NCI-H345 treated with DMSO at 0.1 percent for 48 hours (cell line): ENCODE measurements around the gene PPM1J.

Experiments used
- DNase-seq: peaks from one replicate; lab custom pipeline; 2025; ENCODE audit not compliant: unreplicated experiment; lab: John Stamatoyannopoulos, UW

The PPM1J gene

DNA sequence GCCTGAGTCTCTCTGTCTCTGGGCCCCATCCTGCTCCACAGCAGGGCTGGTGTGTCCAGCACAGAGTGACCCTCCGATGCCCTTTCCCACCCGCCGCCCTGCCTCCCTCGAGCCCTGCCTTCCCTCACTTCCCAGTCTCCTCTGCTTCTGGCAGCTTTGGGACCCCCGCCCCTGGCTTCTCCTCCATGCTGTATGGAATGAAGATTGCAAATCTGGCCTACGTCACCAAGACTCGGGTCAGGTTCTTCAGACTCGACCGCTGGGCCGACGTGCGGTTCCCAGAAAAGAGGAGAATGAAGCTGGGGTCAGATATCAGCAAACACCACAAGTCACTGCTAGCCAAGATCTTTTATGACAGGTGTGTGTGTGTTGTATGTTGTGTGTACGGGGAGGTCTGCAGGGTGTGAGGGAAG, 26.3 kb downstream of the PPM1J start:
- no peak for DNase-seq

DNA sequence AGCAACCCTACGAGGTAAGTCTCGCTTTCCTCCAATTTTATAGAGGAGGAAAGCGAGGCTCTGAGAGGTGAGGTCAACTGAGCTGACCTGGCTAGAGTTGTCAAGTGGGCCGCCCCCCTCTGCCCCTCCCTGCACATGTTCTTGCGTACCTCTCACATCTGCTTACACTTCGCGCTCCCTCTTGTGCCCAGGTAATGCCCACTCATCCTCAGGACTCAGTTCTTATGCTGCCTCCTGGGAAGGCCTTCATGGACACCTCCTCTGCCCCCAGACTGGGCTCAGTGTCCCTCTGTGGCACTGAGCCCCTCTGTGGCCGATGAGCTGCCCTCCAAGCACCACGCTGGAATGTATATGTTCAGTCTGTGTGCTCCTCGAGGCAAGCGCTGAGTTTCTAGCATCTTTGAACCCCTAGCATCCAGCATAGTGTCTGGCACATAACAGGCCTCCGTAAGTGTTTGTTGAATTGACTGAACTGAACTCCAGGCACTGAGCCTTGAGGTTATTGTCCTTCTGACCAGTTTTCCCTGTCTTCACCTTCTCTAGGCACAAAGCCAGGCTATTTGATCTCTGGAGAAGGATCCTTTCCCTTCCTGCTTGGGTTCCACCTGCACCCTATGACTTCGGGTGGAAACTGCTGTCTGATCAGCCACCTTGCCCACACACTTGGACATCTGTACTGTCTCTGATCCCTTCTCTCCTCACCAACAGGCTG, 27.2 kb downstream of the PPM1J start:
- no peak for DNase-seq

GRCh38 chr1:112687361-112687760, 27.8 kb downstream of the PPM1J start:
- no peak for DNase-seq

DNA sequence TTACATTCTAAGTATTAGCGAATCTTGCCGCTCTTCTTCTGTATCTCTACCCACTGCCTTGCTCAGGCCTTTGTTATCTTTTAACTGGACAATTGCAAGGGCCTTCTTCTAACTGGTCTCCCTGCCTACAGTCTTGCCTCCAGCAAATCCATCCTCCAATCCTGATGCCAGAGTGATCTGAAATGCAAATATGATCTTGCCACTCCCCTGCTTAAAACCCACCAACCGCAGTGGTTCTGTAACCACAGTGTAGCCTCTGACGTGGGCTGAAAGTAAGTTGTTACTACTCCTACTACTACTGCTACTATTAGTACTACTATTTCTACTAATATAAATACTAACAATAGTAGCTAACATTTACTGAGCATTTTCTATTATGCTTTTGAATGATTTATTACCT, 28.3 kb downstream of the PPM1J start:
- no peak for DNase-seq

- no peak for DNase-seq
These were observed 28.7 kb downstream of the PPM1J start for GRCh38 chr1:112686417-112686816.

DNA sequence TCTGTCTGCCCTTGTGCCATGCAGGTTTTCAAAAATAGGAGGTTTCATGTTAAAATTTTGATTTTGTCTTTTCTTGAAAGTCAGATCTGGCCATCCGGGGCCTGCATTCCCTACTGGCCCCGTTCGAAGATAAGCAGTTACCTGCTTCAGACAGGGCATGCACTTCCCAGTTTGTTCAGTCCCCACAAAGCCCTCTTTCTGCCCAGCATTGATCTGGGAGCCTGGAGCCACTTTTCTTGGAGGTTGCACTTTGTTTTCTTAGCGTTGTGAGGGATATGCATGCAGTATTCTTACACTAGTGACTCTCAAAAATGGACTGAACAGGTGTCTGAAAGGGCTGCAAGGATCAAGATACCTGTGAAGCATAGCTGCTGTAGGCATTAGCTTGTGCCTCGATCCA, 29.2 kb downstream of the PPM1J start:
- DNase-seq, result no peak

- no peak for DNase-seq
These were observed 36.5 kb downstream of the PPM1J start for GRCh38 chr1:112678605-112679004.

DNA sequence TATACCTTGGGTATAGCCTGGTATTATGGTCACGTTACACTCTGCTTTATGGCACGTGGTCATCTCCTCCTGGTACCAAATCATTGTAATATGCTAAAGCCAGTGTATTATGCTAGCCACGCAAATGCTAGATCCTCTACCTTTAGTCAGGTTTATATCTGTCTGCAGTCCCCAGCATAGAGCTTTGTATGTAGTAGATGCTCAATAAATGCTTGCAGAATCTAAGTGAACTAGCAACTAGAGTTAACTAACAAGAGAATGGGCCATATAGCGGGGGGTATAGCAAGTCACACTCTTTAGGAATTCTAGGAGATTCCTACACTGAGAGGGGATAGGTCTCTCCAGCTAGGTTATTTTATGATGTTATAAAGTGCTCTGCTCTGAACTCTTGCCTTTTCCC, 37.6 kb downstream of the PPM1J start:
- no peak for DNase-seq

DNA sequence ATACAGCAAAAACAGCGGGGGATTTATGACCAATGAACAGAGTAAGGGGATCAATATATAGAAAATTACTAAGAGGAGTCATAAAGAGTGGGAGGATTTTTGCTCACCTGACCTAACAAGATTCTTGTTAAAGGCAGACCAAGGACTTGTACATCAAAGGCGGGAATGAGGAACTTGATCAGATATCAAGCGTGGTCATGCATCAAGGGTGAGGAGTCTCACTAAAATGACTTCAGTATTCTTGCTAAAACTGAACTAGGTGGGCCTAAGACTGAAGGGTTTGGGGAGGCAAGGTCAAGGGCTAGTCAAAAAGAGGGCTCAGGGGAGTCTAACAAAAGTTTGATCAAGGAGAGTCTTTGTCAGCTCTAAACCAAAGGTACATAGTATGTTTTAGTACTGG, 38.6 kb downstream of the PPM1J start:
- DNase-seq, result no peak

- no peak for DNase-seq
These were observed 39.3 kb downstream of the PPM1J start for GRCh38 chr1:112675728-112676381.

- no peak for DNase-seq
These were observed 40.0 kb downstream of the PPM1J start for GRCh38 chr1:112674986-112675727.

DNA sequence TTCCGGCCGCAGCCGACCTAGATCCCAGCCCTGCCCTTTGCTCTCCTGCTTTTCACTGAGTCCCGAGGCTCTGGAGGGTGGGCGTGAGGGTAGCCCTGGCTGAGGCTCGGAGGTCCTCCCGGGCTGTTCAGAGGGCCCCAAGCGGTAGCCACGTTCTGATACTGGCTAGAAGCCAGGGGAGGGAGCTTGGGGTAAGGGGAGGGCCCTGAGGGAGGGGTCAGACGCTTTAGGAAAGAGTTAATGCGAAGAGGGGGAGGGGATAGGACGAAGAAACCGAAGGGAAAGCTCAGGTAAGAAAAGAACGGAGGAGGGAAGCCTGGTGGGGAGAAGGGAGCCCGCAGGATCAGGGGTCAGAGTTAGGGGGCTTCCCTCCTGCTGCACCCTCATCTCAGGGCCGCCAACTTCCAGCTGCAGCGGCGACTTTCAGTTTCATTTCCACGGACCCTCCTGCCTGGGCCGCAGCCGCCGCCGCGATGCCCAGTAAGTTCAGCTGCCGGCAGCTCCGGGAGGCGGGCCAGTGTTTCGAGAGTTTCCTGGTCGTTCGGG, 40.6 kb downstream of the PPM1J start, which contains the start of gene MOV10:
Gene MOV10 (plus strand): TSS at position 220 of the 546 bp plus-strand sequence. CDS start 254 bp downstream, at position 474.
- DNase-seq, result peak; percentile 38

GRCh38 chr1:112673592-112674439, 41.3 kb downstream of the PPM1J start:
- peak; percentile 38 for DNase-seq

- DNase-seq, result no peak
These were observed 42.3 kb downstream of the PPM1J start for GRCh38 chr1:112672842-112673241.

GRCh38 chr1:112672009-112672408, 43.1 kb downstream of the PPM1J start:
- DNase-seq, result no peak

DNA sequence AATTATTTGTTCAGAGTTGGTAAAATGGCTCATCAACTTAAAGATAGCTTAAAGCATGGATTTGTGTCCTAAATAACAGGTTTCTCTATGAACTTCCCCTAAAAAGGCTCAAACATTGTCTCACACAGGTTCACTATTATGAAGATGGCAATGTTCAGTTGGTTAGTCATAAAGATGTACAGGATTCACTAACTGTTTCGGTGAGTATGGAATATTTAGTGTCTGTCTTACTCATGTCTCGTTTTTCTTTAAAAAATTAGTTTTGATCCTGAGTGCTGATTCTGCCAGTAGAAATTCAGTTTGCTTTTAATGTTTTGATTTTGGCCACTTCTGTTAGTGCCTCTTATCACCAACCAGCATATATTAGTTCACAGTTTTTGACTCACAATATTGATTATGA, 48.2 kb downstream of the PPM1J start:
- DNase-seq, result no peak

DNA sequence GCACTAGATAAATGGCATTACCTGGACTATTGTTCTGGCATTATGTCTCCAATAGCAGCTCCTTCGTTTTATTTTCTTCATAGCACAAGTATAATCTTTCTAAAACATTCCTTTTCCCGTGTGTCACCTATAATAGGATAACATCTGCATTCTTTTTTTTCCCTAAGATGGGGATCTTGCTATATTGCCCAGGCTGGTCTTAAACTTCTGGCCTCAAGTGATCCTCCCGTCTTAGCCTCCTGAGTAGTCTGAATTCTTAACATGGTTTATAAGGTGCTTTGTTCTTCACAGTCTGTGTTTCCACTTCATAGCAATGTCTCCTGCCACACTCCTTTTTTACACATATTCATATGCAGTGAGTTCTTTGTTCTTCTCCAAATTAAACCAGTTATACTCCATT, 49.3 kb downstream of the PPM1J start:
- DNase-seq, result no peak
